Measurements from ENCODE around the gene IMMP2L.

- TF ChIP-seq POLR2A (IDR thresholded peaks at IDR 0.05), result no peak
- TF ChIP-seq CTCF (IDR thresholded peaks at IDR 0.05), result no peak
Observed at GRCh38 chr7:110854651-110855050, 707.6 kb downstream of the IMMP2L start.

All from body of pancreas (tissue), 4 donors.